GM19468 (cell line): ENCODE data around the gene THYN1.
A peak's percentile ranks its signal among the peaks of the same experiment; 100 is the strongest.

ENCODE experiments used
- ATAC-seq: cut with Tn5 transposase; IDR thresholded peaks from one replicate; pipeline ENCODE4 v1.9.1; 2021; ENCODE audit warnings: mild to moderate bottlenecking, moderate library complexity, moderate number of reproducible peaks; ENCODE audit not compliant: unreplicated experiment; ENCODE audit errors: extremely low read depth

The THYN1 gene

GRCh38 chr11:134252346-134253187 is 585 bp downstream of the THYN1 start:
- ATAC-seq: peak; percentile 2

- no peak for ATAC-seq
Observed at GRCh38 chr11:134250675-134251074, 2.5 kb downstream of the THYN1 start.

- ATAC-seq: no peak
Observed at GRCh38 chr11:134250246-134250645, 2.9 kb downstream of the THYN1 start.

DNA sequence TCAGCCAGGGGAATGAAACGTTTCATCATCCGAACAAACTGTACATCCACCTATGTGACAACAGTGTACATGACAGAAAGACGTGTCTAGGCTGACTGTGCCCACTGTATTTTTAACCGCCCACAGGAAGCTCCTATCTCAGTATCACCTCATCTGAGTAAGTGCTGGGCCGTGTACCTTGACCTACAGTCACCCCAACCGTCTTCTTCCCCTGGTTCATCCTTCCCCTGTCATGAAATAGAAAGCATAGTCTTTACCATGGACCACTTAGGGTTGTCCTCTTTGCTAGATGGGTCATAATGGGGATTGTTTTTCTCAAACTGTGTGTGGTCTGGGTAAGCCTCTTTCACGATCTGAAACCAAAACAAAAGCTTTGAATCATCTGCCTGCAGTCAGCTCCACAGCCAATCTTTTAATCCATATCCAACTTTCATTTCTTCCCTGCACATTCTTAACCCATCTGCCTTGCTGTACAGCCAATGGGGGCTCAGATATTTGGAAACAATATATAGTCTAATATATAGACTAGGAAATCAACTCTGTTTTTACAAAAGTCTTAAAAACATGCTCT is 4.2 kb downstream of the THYN1 start:
- no peak for ATAC-seq

GRCh38 chr11:134246678-134247077 is 6.5 kb downstream of the THYN1 start:
- no peak for ATAC-seq

DNA sequence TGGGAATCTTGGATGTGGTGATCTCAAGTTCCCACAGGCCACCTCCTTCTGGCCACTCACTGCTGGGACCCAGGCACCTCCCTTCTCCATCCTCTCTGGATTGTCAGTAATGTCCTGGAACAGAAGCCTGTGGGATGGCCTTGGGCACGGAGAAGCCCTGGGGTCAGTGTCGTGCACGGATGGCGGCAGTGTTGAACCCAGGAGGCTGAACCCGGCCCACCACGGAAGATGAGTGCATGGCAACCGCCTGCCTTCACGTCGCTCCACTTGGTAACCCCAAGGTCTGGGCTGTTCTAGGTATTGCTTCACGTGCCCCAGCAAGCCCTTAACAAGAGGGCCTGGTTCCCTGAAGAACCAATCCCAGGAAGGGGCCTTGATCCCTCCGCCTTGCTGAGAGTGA is 7.1 kb downstream of the THYN1 start:
- ATAC-seq: no peak

- ATAC-seq: no peak
Observed at GRCh38 chr11:134245434-134245833, 7.7 kb downstream of the THYN1 start.

- peak; percentile 81 for ATAC-seq
Observed at GRCh38 chr11:134244593-134244992, 8.6 kb downstream of the THYN1 start.

DNA sequence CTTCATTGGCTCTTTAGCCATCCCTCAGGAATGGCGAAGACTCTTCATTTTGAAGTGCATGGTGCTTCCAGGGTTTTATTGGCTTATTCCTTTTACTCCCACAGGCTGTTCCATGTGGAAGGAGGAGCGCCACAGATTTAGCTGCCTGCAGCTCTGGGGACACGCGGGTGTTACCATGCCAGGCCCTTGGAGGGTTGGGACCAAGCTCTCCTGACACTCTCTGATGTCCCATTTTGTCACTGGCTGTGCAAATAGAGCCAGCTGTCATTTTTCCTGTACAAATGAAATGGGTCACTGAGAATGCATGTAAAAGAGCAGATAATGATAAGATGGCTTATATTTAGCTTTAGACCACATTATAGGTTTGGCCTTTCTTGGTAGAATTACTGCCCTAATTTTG is 9.2 kb downstream of the THYN1 start:
- ATAC-seq: no peak

GRCh38 chr11:134242376-134242775 is 10.8 kb downstream of the THYN1 start:
- ATAC-seq: no peak

GRCh38 chr11:134240592-134240991 is 12.6 kb downstream of the THYN1 start:
- ATAC-seq: no peak

GRCh38 chr11:134238956-134239355 is 14.2 kb downstream of the THYN1 start:
- ATAC-seq: no peak

- ATAC-seq: no peak
Observed at GRCh38 chr11:134237557-134237922, 15.6 kb downstream of the THYN1 start.

DNA sequence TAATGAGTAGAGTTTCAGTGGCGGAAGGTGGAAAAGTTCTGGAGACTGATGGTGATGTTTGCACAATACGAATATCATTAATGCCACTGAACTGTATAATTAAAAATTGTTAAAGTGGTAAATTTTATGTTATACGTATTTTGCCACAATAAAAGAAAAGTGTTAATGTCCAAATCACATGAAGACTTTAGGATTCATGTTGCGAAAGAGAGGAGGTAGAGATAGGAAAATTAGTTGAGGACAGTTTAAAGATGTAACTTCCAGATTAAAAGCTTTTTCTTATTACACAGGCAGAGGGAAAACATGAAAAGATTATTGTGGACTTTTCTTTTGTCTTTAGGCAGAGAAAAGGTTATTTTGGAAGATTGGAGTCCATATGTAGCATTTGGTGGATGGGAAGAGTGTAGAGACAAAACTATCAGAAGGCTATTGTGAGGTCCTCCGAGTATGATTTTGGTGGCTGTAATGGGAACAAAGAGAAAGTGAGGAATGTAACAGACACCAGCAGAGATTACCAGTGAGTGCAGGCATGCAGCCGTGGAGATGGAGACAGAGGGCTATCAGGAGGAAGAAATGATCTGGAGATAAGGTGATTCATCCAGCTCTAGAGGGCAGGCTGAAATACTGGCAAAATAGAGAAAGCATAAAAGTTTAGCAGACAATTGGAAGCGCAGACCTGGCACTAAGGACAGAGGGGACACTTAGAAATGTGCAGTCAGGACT is 16.2 kb downstream of the THYN1 start:
- ATAC-seq: no peak

DNA sequence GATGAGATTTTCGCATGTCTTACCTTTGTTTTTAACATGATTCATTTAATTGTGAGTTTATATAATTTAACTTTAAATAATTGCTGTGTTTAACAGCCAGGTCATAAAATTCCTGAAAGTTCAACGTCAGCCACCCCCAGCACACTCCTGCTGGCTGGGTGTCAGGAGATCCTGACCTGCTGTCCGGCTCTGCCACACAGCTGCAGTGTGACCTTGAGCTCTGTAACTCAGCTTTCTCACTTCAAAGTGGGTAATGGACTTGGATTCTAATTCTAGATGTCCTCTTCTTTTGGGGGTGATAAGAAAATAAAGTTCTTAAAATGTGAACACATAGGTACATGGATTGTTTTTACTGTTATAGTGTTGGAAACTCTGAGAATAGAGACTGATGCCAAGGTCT is 17.8 kb downstream of the THYN1 start:
- no peak for ATAC-seq

- ATAC-seq: no peak
Observed at GRCh38 chr11:134233729-134234179, 19.4 kb downstream of the THYN1 start.

DNA sequence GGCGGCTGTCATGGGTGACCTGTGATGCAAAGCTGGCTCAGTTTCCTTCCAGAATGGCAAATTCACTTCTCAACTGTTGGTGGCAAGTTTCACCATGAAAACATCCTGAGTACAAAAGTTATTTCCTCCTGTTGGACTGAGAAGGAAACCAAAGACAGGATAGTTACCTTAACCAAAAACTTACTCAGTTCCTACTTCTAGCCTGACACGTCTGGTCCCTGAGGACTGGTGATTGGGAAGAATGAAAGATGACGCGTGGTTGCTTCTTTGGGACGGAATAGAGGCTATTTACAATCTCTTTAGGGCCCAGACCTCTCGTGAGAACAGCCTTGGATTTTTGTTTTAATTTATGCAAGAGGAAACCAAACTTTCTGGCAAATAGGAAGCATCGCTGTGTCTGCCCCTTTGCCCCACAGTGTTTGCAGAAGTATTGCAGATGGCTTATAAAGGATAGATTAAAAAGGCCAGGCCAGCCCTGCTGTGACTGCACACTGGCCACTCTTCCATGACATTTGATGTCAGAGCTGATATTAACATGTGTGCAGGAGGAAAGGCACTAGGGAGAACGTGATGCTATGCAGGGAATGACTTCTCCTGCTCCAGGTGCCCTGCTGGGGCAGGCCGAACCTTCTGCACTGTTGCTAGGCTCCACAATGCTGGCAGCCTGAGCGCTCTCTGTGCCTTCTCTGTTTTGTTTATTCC is 21.0 kb downstream of the THYN1 start:
- no peak for ATAC-seq

GRCh38 chr11:134230339-134230738 is 22.8 kb downstream of the THYN1 start:
- ATAC-seq: no peak

- no peak for ATAC-seq
Observed at GRCh38 chr11:134229126-134229790, 23.9 kb downstream of the THYN1 start.

DNA sequence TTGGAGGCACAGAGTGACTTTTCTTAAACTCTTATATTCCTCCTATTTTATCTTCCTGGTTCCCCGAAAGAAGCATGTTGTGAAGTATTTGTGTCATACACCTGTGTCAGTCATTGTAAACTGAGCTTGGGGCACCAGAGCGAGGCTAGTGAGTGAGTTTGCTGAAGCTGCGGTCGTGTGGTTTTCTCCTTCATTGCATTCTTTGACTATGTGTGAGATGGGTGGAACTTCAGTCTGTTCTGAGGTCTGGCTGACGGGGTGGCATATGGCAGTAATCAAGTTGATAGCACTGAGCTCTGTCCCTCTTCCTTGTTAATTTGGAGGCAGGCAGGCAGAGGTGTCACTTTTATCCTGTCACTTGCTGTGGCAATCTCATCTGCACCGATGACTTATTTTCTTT is 24.5 kb downstream of the THYN1 start:
- peak; percentile 27 for ATAC-seq
